GM20000 (cell line): Measurements from ENCODE around the gene MOB2.
A peak's percentile ranks its signal among the peaks of the same experiment; 100 is the strongest.

Experiments
- DNase-seq: peaks from one replicate; pipeline ENCODE4 v3.0.0; 2012; ENCODE audit warnings: low spot score
- TF ChIP-seq, protein P1 (sequence below): IDR thresholded peaks from 2 replicates; pipeline ENCODE4 v1.5.1; 2012; ENCODE audit warnings: mild to moderate bottlenecking, control low read depth; ENCODE audit errors: extremely low read depth, missing control alignments

MOB2 gene

DNA sequence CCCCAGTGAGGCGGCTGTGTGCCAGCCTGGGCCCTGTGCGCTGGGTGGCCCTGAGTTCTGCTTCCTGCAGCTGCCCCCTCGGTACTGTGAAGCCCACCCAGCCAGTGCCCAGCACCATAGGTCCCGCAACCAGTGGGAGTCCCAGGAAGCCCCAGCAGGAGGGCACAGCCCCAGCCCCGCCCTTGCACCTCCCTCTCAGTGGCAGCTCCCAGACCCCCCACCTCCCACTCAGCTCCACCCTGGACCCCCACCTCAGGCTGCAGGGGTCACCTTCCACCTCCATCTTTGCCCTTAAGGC is 30.9 kb downstream of the MOB2 start:
- DNase-seq, result no peak
- TF ChIP-seq, protein P1, sequence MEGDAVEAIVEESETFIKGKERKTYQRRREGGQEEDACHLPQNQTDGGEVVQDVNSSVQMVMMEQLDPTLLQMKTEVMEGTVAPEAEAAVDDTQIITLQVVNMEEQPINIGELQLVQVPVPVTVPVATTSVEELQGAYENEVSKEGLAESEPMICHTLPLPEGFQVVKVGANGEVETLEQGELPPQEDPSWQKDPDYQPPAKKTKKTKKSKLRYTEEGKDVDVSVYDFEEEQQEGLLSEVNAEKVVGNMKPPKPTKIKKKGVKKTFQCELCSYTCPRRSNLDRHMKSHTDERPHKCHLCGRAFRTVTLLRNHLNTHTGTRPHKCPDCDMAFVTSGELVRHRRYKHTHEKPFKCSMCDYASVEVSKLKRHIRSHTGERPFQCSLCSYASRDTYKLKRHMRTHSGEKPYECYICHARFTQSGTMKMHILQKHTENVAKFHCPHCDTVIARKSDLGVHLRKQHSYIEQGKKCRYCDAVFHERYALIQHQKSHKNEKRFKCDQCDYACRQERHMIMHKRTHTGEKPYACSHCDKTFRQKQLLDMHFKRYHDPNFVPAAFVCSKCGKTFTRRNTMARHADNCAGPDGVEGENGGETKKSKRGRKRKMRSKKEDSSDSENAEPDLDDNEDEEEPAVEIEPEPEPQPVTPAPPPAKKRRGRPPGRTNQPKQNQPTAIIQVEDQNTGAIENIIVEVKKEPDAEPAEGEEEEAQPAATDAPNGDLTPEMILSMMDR, result no peak

DNA sequence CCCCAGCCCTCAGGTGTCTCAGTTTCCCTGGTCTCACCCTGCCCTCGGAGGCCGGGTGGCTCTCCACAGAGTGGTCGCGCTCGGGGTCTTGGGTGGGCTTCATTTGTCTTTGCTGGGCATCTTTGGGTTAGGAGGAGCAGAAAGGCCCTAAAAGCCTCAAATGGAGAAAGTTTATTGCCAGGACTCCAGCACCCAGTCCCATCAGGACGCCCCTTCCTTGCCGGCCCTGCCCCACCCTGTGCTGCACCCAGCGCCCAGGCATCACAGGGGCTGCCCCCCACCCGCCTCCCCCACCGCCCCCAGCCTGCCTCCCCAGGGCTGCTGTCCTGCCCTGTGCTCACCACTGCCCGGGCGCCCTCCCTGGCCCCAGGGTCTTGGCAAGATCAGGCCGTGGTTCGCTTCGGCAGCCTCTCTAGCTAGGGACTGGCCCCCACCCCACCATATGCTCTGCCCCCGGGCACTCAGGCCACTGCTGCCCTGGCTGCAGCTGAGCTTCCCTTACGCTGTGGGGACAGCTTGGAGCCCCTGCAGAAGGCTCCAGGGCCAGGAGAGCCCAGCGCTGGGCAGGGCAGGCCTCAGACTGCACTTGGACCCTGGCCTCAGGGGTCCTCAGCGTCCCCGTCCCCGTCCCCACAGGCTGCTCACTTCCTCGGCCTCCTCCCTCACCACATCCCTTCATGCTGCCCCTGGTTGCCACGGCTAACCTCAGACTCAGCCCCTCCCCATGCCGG is 31.4 kb downstream of the MOB2 start:
- no peak for DNase-seq
- TF ChIP-seq, protein P1, result no peak

DNA sequence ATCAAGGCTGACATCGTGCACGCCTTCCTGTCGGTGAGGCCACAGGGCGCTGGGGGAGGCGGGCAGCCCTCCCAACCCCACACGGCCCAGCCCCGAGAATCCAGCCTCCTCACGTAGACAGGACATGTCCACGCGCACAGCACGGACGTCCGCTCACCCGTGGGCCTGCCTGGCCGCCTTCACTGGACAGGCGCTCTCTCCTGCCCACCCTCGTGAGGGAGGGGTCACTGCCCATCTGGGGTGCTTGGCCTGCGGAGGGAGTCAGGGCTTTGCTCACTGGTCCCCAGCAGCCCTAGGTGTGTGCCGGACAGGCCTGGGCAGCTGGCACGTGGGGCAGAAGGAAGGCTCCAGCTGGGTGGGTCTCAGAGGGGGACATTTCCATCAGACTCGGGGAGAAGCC is 32.0 kb downstream of the MOB2 start:
- no peak for DNase-seq
- TF ChIP-seq, protein P1, result no peak

DNA sequence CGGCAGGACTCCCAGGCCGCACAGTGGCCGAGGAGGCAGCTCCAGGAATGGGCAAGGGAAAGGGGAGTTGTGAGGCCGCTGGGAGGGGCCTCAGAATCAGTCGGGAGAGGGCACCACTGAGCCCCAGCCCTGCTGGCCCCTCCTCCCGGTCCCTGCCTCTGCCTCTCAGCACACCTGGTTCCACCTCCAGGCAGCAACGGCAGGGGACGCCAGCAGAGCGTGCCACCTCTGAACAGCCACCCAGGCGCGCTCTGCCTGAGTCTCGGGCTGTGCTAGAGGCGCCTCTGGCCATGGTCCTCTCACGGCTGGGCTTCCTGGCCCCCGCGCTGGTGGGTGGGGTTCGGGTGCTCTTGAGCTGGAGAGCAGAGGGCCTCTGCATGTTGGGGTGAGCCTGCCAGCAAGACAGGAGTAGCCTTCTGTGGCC is 33.0 kb downstream of the MOB2 start:
- DNase-seq, result peak; percentile 91
- TF ChIP-seq, protein P1, result peak; percentile 42

DNA sequence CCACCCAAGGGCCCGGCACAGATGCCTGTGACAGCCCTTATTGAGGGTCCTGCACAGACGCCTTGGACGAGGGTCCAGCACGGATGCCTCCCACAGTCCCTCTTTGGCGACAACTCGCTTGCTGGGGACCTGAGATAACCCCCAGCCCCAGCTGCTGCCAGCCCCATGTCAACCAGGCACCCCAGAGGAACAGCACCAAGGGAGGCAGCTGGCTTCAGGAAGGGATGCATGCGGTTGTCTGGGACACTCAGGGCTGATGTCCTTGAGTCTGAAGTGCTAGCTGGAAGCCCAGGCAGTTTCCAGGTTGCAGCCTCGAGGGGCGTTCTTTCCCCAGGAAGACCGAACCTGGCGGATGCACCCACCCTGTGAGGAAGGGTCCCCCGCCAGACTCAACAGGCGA is 33.8 kb downstream of the MOB2 start:
- TF ChIP-seq, protein P1, result no peak
- DNase-seq, result no peak

GRCh38 chr11:1451781-1452470 is 34.7 kb downstream of the MOB2 start:
- no peak for DNase-seq
- TF ChIP-seq, protein P1, result no peak

DNA sequence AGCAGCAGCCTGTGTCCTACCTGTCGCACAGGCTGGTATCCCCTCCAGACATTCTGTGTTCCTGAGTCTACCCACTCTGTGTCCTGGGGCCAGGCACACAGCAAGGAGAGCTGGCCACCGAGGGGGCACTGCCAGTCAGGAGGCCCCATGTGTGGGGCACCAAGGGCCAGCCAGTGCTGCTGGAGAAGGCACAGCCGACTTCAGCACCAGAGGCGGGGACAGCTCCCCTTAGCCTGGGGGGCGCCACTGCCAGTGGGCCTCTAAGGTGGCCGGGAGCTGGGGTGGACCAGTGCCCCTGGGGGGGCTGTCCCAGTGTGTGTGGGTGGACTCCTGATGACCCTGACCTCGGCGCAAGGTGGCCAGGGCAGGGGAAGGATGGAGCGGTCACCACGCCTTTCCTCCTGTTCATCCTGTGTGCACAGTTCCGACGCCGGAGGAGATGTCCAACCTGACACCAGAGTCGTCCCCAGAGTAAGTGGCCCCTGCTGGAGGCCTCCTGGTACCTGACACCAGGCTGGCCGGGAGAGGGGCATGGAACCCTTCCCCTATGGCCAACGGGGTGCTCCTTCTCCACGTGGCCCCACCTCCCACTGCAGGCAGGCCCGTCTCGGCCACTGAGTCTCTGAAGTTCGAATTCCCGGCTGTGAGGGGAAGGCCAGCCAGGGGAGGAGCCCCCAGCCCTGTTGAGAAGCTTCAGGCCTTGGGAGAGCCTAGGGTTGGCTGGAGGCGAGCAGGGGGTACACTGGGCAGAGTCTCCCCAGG is 35.4 kb downstream of the MOB2 start:
- DNase-seq, result no peak
- TF ChIP-seq, protein P1, result no peak
